HCT116 (cell line): ENCODE data around the gene ENDOD1. TPM values are rescaled to one million over a fixed set of nuclear protein-coding genes. Genes with fewer than 3 reads are reported as not detected.

Experiments
- ATAC-seq: fragments of 200-7000 bp; cut with Tn5 transposase; 2 replicates; pipeline ENCODE4 v1.9.1; 2020; ENCODE audit warnings: mild to moderate bottlenecking, moderate library complexity
- BruUV-seq: library from RNA; stranded (reverse); fragments of 400-500 nt; replicated peaks from 2 replicates; lab custom pipeline; 2021; lab: Mats Ljungman, UMichigan
- CTCF ChIA-PET: fragments of 300-600 bp; sonication (Branson Sonifier 250); formaldehyde crosslinking; loops from one replicate; lab custom pipeline; 2021; ENCODE audit warnings: antibody characterized with exemption; lab: Charles Lee
- POLR2A ChIA-PET: fragments of 300-600, 350-600 bp; sonication (Branson Sonifier 250); formaldehyde crosslinking; loops from one replicate; lab custom pipeline; 2021; ENCODE audit warnings: antibody characterized with exemption; lab: Charles Lee
- RAD21 ChIA-PET, 2 experiments: fragments of 300-600 bp; sonication (Branson Sonifier 250); formaldehyde crosslinking; loops; one replicate each; lab custom pipeline; 2023; ENCODE audit warnings: low total read pairs in 2 of 2; ENCODE audit not compliant: uncharacterized antibody in 2 of 2, unreplicated experiment in 2 of 2, low non-redundant PET in 1 of 2; lab: Charles Lee
- DNase-seq: peaks from one replicate; pipeline ENCODE4 v3.0.0-alpha.2; 2010; ENCODE audit warnings: low read depth, low spot score
- H2AFZ ChIP-seq: fragments of 200-600 bp; shearing (Covaris generic), sonication (generic); 2 replicates; pipeline ENCODE4 v1.6.1; 2017; ENCODE audit warnings: low read depth, mixed run types, mixed read lengths, antibody characterized with exemption, low read length; ENCODE audit not compliant: poor library complexity, severe bottlenecking
- H3K27ac ChIP-seq: 2 replicates; pipeline ENCODE4 v1.5.1; 2012; ENCODE audit warnings: low read depth, low read length
- H3K27me3 ChIP-seq: fragments of 200-600 bp; sonication (generic); 2 replicates; pipeline ENCODE4 v1.6.1; 2016; ENCODE audit warnings: mixed run types, low read length, mixed read lengths; ENCODE audit not compliant: insufficient read depth
- H3K36me3 ChIP-seq, 2 experiments: fragments of 200-500 bp in 1 of 2; fragments of 200-600 bp in 1 of 2; sonication (Bioruptor generic) in 1 of 2; sonication (generic) in 1 of 2; 2 replicates each; pipeline versions ENCODE4 v1.5.1 to v1.6.1; 2014 to 2016; ENCODE audit warnings: low read length in 2 of 2, inconsistent platforms in 1 of 2, mixed read lengths in 1 of 2, mixed run types in 1 of 2; ENCODE audit not compliant: insufficient read depth in 2 of 2, control insufficient read depth in 1 of 2
- H3K4me1 ChIP-seq, 2 experiments: fragments of 200-600 bp in 1 of 2; sonication (generic) in 1 of 2; 2 replicates each; pipeline versions ENCODE4 v1.5.1 to v1.6.1; 2012 to 2017; ENCODE audit warnings: low read length in 2 of 2, inconsistent platforms in 1 of 2, mild to moderate bottlenecking in 1 of 2, mixed read lengths in 1 of 2, mixed run types in 1 of 2, moderate library complexity in 1 of 2; ENCODE audit not compliant: insufficient read depth in 2 of 2, control insufficient read depth in 1 of 2
- H3K4me2 ChIP-seq: fragments of 200-600 bp; sonication (generic); 2 replicates; pipeline ENCODE4 v1.6.1; 2017; ENCODE audit warnings: mixed run types, low read length, mixed read lengths
- H3K4me3 ChIP-seq, 2 experiments: fragments of 200-600 bp in 1 of 2; sonication (generic) in 1 of 2; replicated peaks in 1 of 2; 2 replicates each; pipeline ENCODE4 v1.5.1; 2011 to 2016; ENCODE audit warnings: low read length in 2 of 2, control low read depth in 1 of 2, low read depth in 1 of 2, mild to moderate bottlenecking in 1 of 2, mixed read lengths in 1 of 2, mixed run types in 1 of 2
- H3K79me2 ChIP-seq: fragments of 200-600 bp; sonication (generic); 2 replicates; pipeline ENCODE4 v1.6.1; 2017; ENCODE audit warnings: mild to moderate bottlenecking, mixed run types, low read length, moderate library complexity, mixed read lengths; ENCODE audit not compliant: insufficient read depth
- H3K9ac ChIP-seq: fragments of 200-600 bp; sonication (generic); 2 replicates; pipeline ENCODE4 v1.6.1; 2016; ENCODE audit warnings: low read length, mixed read lengths
- H3K9me2 ChIP-seq: fragments of 200-600 bp; sonication (generic), shearing (Covaris generic); 2 replicates; pipeline ENCODE4 v1.6.1; 2017; ENCODE audit warnings: mixed run types, mild to moderate bottlenecking, moderate library complexity; ENCODE audit not compliant: insufficient read depth
- H3K9me3 ChIP-seq, 2 experiments: fragments of 200-500 bp in 1 of 2; fragments of 200-600 bp in 1 of 2; sonication (Bioruptor generic) in 1 of 2; sonication (generic) in 1 of 2; 2 replicates each; pipeline ENCODE4 v1.6.1; 2014 to 2017; ENCODE audit warnings: low read length in 2 of 2, mixed read lengths in 2 of 2, inconsistent platforms in 1 of 2, low read depth in 1 of 2, mild to moderate bottlenecking in 1 of 2, mixed run types in 1 of 2, moderate library complexity in 1 of 2; ENCODE audit not compliant: control insufficient read depth in 1 of 2, insufficient read depth in 1 of 2
- H4K20me1 ChIP-seq: fragments of 200-600 bp; sonication (generic), shearing (Covaris generic); 2 replicates; pipeline ENCODE4 v1.6.1; 2017; ENCODE audit warnings: mixed run types, mild to moderate bottlenecking, moderate library complexity; ENCODE audit not compliant: insufficient read depth
- CEBPB ChIP-seq: IDR thresholded peaks from 2 replicates; pipeline ENCODE4 v1.6.1; 2012; ENCODE audit warnings: low read depth
- EGR1 ChIP-seq: IDR thresholded peaks from 2 replicates; pipeline ENCODE4 v1.6.1; 2012; ENCODE audit warnings: low read depth
- ELF1 ChIP-seq: IDR thresholded peaks from 2 replicates; pipeline ENCODE4 v1.6.1; 2012; ENCODE audit warnings: low read depth, borderline replicate concordance
- EZH2 ChIP-seq: fragments of 200-600 bp; sonication (generic); IDR thresholded peaks from 2 replicates; pipeline ENCODE4 v1.6.1; 2017; ENCODE audit warnings: antibody characterized with exemption, mixed run types
- FOSL1 ChIP-seq: IDR thresholded peaks from 2 replicates; pipeline ENCODE4 v1.6.1; 2012; ENCODE audit warnings: low read depth
- JUND ChIP-seq: IDR thresholded peaks from 2 replicates; pipeline ENCODE4 v1.6.1; 2012
- POLR2AphosphoS5 ChIP-seq: IDR thresholded peaks from 2 replicates; pipeline ENCODE4 v1.6.1; 2011; ENCODE audit warnings: mild to moderate bottlenecking, low read depth, low read length, moderate library complexity
- RAD21 ChIP-seq: IDR thresholded peaks from 2 replicates; pipeline ENCODE4 v1.6.1; 2012; ENCODE audit warnings: low read depth, mild to moderate bottlenecking
- SIN3A ChIP-seq: IDR thresholded peaks from 2 replicates; pipeline ENCODE4 v1.6.1; 2012; ENCODE audit warnings: low read depth
- TCF7L2 ChIP-seq: IDR thresholded peaks from 2 replicates; pipeline ENCODE4 v1.7.0; 2011; ENCODE audit warnings: borderline replicate concordance, inconsistent platforms; ENCODE audit not compliant: insufficient read depth, insufficient read length; ENCODE audit errors: extremely low read depth
- ZBTB33 ChIP-seq: IDR thresholded peaks from 2 replicates; pipeline ENCODE4 v1.6.1; 2011; ENCODE audit warnings: mild to moderate bottlenecking, low read length, moderate library complexity; ENCODE audit not compliant: insufficient replicate concordance; ENCODE audit errors: extremely low read depth
- ZNF274 ChIP-seq: fragments of 200-500 bp; sonication (Bioruptor generic); IDR thresholded peaks from 2 replicates; pipeline ENCODE4 v1.6.1; 2014; ENCODE audit warnings: mild to moderate bottlenecking, low read depth, low read length, inconsistent platforms
- intact Hi-C: fragments of 100-400 bp; cut with micrococcal nuclease; formaldehyde crosslinking; loops from 2 replicates; pipeline ENCODE4 v1.10.0; 2022
- total RNA-seq: library from RNA; stranded (reverse); gene quantifications from one replicate; pipeline ENCODE4 v1.2.1, GENCODE V29; 2021; ENCODE audit not compliant: unreplicated experiment
- TF ChIP-seq, protein P1 (sequence below), 3 experiments: fragments of 200-600 bp in 1 of 3; sonication (generic) in 1 of 3; IDR thresholded peaks in 2 of 3; conservative IDR thresholded peaks in 1 of 3; 2 replicates each; pipeline ENCODE4 v1.5.1; 2012 to 2017; ENCODE audit warnings: low read depth in 2 of 3, low read length in 2 of 3, antibody characterized with exemption in 1 of 3, borderline replicate concordance in 1 of 3, control low read depth in 1 of 3, mild to moderate bottlenecking in 1 of 3, mixed read lengths in 1 of 3, mixed run types in 1 of 3, moderate library complexity in 1 of 3; ENCODE audit not compliant: insufficient read depth in 1 of 3
- TF ChIP-seq, protein P2 (sequence below): IDR thresholded peaks from 2 replicates; pipeline ENCODE4 v1.6.1; 2012

ENDOD1 gene
- total RNA-seq, 1 experiment from 2014 or later, result 33.6 TPM

GRCh38 chr11:95101935-95102334 lies 12.3 kb downstream of the ENDOD1 start:
- Histone ChIP-seq H3K27me3 (no peaks in the 10 kb centered on the region), H3K9me3 (no peaks in the 10 kb centered on the region), H3K4me1 (peaks cover 27 to 32% of the 10 kb centered on the region in 2 experiments), H4K20me1 (no peaks in the 10 kb centered on the region), H3K4me2 (no peak overlapping the region), H3K9me2 (no peaks in the 10 kb centered on the region)
- BruUV-seq, result no TSS peak
- POLR2A ChIA-PET, result interaction anchor here (1.5 kb wide), 1 partner anchor 47 kb away, joined by 5 read pairs; no protein-coding TSS in a partner anchor
- RAD21 ChIA-PET, result no interaction called here
- no peak for ATAC-seq
- no peak for TF ChIP-seq RAD21
- TF ChIP-seq ZNF274, result no peak
- TF ChIP-seq JUND, result no peak
- TF ChIP-seq, all 23 proteins: peak for 0
- peaks cover 31% of the 10 kb centered on the region; the same call in 1 of the 2 replicates for H3K79me2 ChIP-seq
- no peak overlapping the region for H2AFZ ChIP-seq
- no peak for DNase-seq
- no peak overlapping the region for H3K27ac ChIP-seq
- H3K36me3 ChIP-seq, result no peaks in the 10 kb centered on the region
- CTCF ChIA-PET, result no interaction called here
- no peak overlapping the region for H3K9ac ChIP-seq
- intact Hi-C loops, result no loop called here
- H3K4me3 ChIP-seq, result no peak overlapping the region

- CTCF ChIA-PET, result interaction anchor here (1.2 kb wide), 1 partner anchor 50 kb away, joined by 3 read pairs; no protein-coding TSS in a partner anchor
- BruUV-seq, result no TSS peak
- TF ChIP-seq ZBTB33 (no peak), EGR1 (no peak), FOSL1 (no peak), ZNF274 (no peak), CEBPB (no peak), SIN3A (no peak), EZH2 (no peak), TCF7L2 (no peak), ELF1 (no peak), POLR2AphosphoS5 (no peak)
- TF ChIP-seq, protein P1, sequence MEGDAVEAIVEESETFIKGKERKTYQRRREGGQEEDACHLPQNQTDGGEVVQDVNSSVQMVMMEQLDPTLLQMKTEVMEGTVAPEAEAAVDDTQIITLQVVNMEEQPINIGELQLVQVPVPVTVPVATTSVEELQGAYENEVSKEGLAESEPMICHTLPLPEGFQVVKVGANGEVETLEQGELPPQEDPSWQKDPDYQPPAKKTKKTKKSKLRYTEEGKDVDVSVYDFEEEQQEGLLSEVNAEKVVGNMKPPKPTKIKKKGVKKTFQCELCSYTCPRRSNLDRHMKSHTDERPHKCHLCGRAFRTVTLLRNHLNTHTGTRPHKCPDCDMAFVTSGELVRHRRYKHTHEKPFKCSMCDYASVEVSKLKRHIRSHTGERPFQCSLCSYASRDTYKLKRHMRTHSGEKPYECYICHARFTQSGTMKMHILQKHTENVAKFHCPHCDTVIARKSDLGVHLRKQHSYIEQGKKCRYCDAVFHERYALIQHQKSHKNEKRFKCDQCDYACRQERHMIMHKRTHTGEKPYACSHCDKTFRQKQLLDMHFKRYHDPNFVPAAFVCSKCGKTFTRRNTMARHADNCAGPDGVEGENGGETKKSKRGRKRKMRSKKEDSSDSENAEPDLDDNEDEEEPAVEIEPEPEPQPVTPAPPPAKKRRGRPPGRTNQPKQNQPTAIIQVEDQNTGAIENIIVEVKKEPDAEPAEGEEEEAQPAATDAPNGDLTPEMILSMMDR (IDR thresholded peaks at IDR 0.05 in 2 of 3, conservative IDR thresholded peaks at IDR 0.05 in 1 of 3; ENCODE audit: borderline replicate concordance in 1 of 3, insufficient read depth in 1 of 3, low read depth in 2 of 3, low read length in 2 of 3), result no peak
- TF ChIP-seq, protein P2, sequence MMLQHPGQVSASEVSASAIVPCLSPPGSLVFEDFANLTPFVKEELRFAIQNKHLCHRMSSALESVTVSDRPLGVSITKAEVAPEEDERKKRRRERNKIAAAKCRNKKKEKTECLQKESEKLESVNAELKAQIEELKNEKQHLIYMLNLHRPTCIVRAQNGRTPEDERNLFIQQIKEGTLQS, result no peak
- H3K4me3 ChIP-seq, result no peak overlapping the region
- H3K9me3 ChIP-seq, result no peaks in the 10 kb centered on the region
- RAD21 ChIA-PET, result no interaction called here
- H2AFZ ChIP-seq, result no peak overlapping the region
- H3K4me2 ChIP-seq, result no peak overlapping the region
- H3K36me3 ChIP-seq, result no peaks in the 10 kb centered on the region
- no peak for ATAC-seq
- H3K27me3 ChIP-seq, result no peaks in the 10 kb centered on the region
- no peak for DNase-seq
- peaks cover 26% of the 10 kb centered on the region; the same call in 1 of the 2 replicates for H3K79me2 ChIP-seq
- no peaks in the 10 kb centered on the region for H3K9me2 ChIP-seq
- no peak overlapping the region for H3K27ac ChIP-seq
- POLR2A ChIA-PET, result interaction anchor here (1.5 kb wide), 1 partner anchor 46 kb away, joined by 5 read pairs; no protein-coding TSS in a partner anchor
- peaks cover 31 to 39% of the 10 kb centered on the region in 2 experiments for H3K4me1 ChIP-seq
- H4K20me1 ChIP-seq, result no peaks in the 10 kb centered on the region
- H3K9ac ChIP-seq, result no peak overlapping the region
- intact Hi-C loops, result no loop called here
Measured at GRCh38 chr11:95102733-95103132, 13.1 kb downstream of the ENDOD1 start.
